ENCODE measurements around the gene KIF3A. TPM values are rescaled to one million over a fixed set of nuclear protein-coding genes. Genes with fewer than 3 reads are reported as not detected.

KIF3A gene
- total and polyA plus RNA-seq, 2 of the 8 experiments (the other 6 are each of a cell fraction or from before 2014, with no cell fraction given): 3.1 to 13.1 TPM

GRCh38 chr5:132695956-132696355 is 41.4 kb downstream of the KIF3A start (continued):
- TF ChIP-seq CHD7 (IDR thresholded peaks at IDR 0.05; ENCODE audit: insufficient replicate concordance, low read length) (no peak), SP2 (IDR thresholded peaks at IDR 0.05; ENCODE audit: low read length) (no peak), SIX5 (IDR thresholded peaks at IDR 0.05; ENCODE audit: low read depth, low read length) (no peak), KDM1A (IDR thresholded peaks at IDR 0.05; ENCODE audit: borderline replicate concordance, low read length) (no peak), BCL11A (IDR thresholded peaks at IDR 0.05; ENCODE audit: low read depth in 2 of 2, low read length in 2 of 2) (no peak), SIRT6 (IDR thresholded peaks at IDR 0.05; ENCODE audit: low read length) (no peak), FOSL1 (IDR thresholded peaks at IDR 0.05; ENCODE audit: insufficient read depth, low read depth, low read length) (no peak), TAF1 (IDR thresholded peaks at IDR 0.05; ENCODE audit: low read depth, low read length) (no peak), MAFK (IDR thresholded peaks at IDR 0.05; ENCODE audit: low read depth, low read length) (no peak), E2F6 (IDR thresholded peaks at IDR 0.05) (no peak)
